Epithelial cell of esophagus (primary cell): ENCODE measurements around the gene PTPRM.
A peak's percentile ranks its signal among the peaks of the same experiment; 100 is the strongest.

Experiments used
- DNase-seq: peaks from one replicate; pipeline ENCODE4 v3.0.0; 2010; ENCODE audit warnings: low read depth
- H3K4me3 ChIP-seq: 2 replicates; pipeline ENCODE4 v1.5.1; 2011; ENCODE audit warnings: mild to moderate bottlenecking, low read length, control low read depth
- CTCF ChIP-seq: IDR thresholded peaks from 2 replicates; pipeline ENCODE4 v1.5.1; 2011; ENCODE audit warnings: low read depth, mild to moderate bottlenecking, low read length, control low read depth, inconsistent platforms; ENCODE audit not compliant: insufficient read depth; ENCODE audit errors: missing control alignments

PTPRM gene

GRCh38 chr18:7896161-7896560, 329.0 kb downstream of the PTPRM start:
- TF ChIP-seq CTCF = no peak
- DNase-seq = peak; percentile 24
- H3K4me3 ChIP-seq = no peak overlapping the region

- DNase-seq = no peak
- H3K4me3 ChIP-seq = no peak overlapping the region
- TF ChIP-seq CTCF = no peak
Measured at GRCh38 chr18:7896805-7897518, 329.8 kb downstream of the PTPRM start.

GRCh38 chr18:7898181-7898580, 331.1 kb downstream of the PTPRM start:
- no peak for TF ChIP-seq CTCF
- DNase-seq = peak; percentile 26
- H3K4me3 ChIP-seq = no peak overlapping the region

GRCh38 chr18:7899078-7899477, 332.0 kb downstream of the PTPRM start:
- DNase-seq = no peak
- no peak overlapping the region for H3K4me3 ChIP-seq
- no peak for TF ChIP-seq CTCF

- TF ChIP-seq CTCF = no peak
- no peak for DNase-seq
- no peak overlapping the region for H3K4me3 ChIP-seq
Measured at GRCh38 chr18:7900091-7900490, 333.0 kb downstream of the PTPRM start.

- no peak overlapping the region for H3K4me3 ChIP-seq
- no peak for DNase-seq
- TF ChIP-seq CTCF = no peak
Measured at GRCh38 chr18:7901657-7902056, 334.5 kb downstream of the PTPRM start.

GRCh38 chr18:7902399-7902839, 335.3 kb downstream of the PTPRM start:
- no peak for TF ChIP-seq CTCF
- no peak overlapping the region for H3K4me3 ChIP-seq
- no peak for DNase-seq
